GM12872 (cell line): ENCODE data around the gene C14orf119.

Source experiments
- CTCF ChIP-seq: IDR thresholded peaks from 3 replicates; pipeline ENCODE4 v1.5.1; 2011; ENCODE audit warnings: low read depth, mild to moderate bottlenecking, low read length, moderate library complexity; ENCODE audit not compliant: insufficient read depth

The C14orf119 gene

GRCh38 chr14:23110579-23111365, 15.5 kb downstream of the C14orf119 start:
- no peak for TF ChIP-seq CTCF

GRCh38 chr14:23112359-23113178, 17.3 kb downstream of the C14orf119 start:
- TF ChIP-seq CTCF, result no peak

GRCh38 chr14:23113431-23114119, 18.3 kb downstream of the C14orf119 start:
- no peak for TF ChIP-seq CTCF

- TF ChIP-seq CTCF, result no peak
Observed at GRCh38 chr14:23114120-23114458, 18.8 kb downstream of the C14orf119 start.

GRCh38 chr14:23114669-23115038, 19.3 kb downstream of the C14orf119 start:
- TF ChIP-seq CTCF, result no peak

GRCh38 chr14:23115039-23115731, 19.9 kb downstream of the C14orf119 start:
- TF ChIP-seq CTCF, result no peak

- TF ChIP-seq CTCF, result no peak
Observed at GRCh38 chr14:23115918-23116317, 20.6 kb downstream of the C14orf119 start.
